Measurements from ENCODE around the gene ATP5PD.

Gene ATP5PD

GRCh38 chr17:75001915-75002843, 44.6 kb downstream of the ATP5PD start:
- FAIRE-seq (no peak), DNase-seq (ENCODE audit: low spot score) (no peak)

- no peak for FAIRE-seq
- no peak for DNase-seq (ENCODE audit: low spot score)
These were observed 47.2 kb downstream of the ATP5PD start for GRCh38 chr17:74999523-74999922.

- DNase-seq (ENCODE audit: low spot score) = no peak
- FAIRE-seq = no peak
These were observed 48.0 kb downstream of the ATP5PD start for GRCh38 chr17:74998783-74999182.

GRCh38 chr17:74995847-74996246, 50.9 kb downstream of the ATP5PD start:
- FAIRE-seq = no peak
- DNase-seq (ENCODE audit: low spot score) = no peak

GRCh38 chr17:74994440-74994839, 52.3 kb downstream of the ATP5PD start:
- DNase-seq (ENCODE audit: low spot score) = no peak
- FAIRE-seq = no peak

GRCh38 chr17:74992223-74992622, 54.5 kb downstream of the ATP5PD start:
- no peak for FAIRE-seq
- DNase-seq (ENCODE audit: low spot score) = no peak

- FAIRE-seq (no peak), DNase-seq (ENCODE audit: low spot score) (no peak)
These were observed 56.1 kb downstream of the ATP5PD start for GRCh38 chr17:74990581-74991105.
